ENCODE data around the gene MYLK. TPM values are rescaled to one million over a fixed set of nuclear protein-coding genes. Genes with fewer than 3 reads are reported as not detected.

Gene MYLK
- total and polyA plus RNA-seq, 2 donors (not counting 1 experiment from before 2014, with no cell fraction given) = 0.51 TPM; not detected in 1

DNA sequence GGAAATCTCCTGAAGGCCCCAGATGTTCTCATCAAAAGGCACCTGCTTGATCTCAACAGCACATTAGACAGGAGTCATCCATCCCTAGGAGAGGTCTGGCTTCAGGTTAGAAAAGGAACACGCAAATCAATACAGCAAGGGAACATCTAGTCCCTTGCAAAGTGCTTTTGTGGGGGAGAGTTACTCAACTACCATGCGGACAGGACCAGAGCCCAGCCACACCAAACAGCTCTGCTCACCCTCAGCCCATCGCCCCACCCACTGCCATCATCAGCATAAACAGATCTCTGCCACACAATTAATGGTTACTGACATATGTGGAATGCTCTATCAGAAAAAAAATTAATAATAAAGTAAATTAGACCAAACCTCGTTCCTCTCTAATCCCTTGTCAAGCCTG, 85.6 kb downstream of the MYLK start:
- Histone ChIP-seq H3K79me2 (ENCODE audit: control insufficient read depth, insufficient read depth, low read length) (no peaks in the 10 kb centered on the region), H4K20me1 (ENCODE audit: control insufficient read depth, insufficient read depth, low read length, poor library complexity, severe bottlenecking) (no peaks in the 10 kb centered on the region), H3K9me3 (ENCODE audit: control extremely low read depth in 1 of 3, control insufficient read depth in 2 of 3, insufficient read depth in 1 of 3, low read length in 2 of 3) (no peaks in the 10 kb centered on the region), H3K4me2 (replicated peaks; ENCODE audit: low read depth, low read length, poor library complexity, severe bottlenecking) (no peak overlapping the region), H3K27me3 (replicated peaks in 1 of 4; ENCODE audit: control extremely low read depth in 1 of 4, control insufficient read depth in 3 of 4, insufficient read depth in 4 of 4, low read length in 3 of 4) (no peaks in the 10 kb centered on the region), H3K27ac (ENCODE audit: low read length in 2 of 2) (no peak overlapping the region), H3K4me1 (ENCODE audit: control insufficient read depth in 2 of 2, insufficient read depth in 2 of 2, low read length in 2 of 2) (no peaks in the 10 kb centered on the region), H3K4me3 (ENCODE audit: control extremely low read depth in 1 of 5, extremely low read depth in 1 of 5, insufficient read depth in 1 of 5, low read depth in 2 of 5, low read length in 4 of 5) (no peak overlapping the region), H3K36me3 (replicated peaks in 1 of 2; ENCODE audit: control extremely low read depth in 1 of 2, control insufficient read depth in 1 of 2, extremely low read depth in 1 of 2, insufficient read depth in 2 of 2, low read length in 1 of 2) (no peaks in the 10 kb centered on the region), H3K9ac (ENCODE audit: low read length) (no peak overlapping the region), H2AFZ (ENCODE audit: insufficient read depth, low read depth, low read length, poor library complexity, severe bottlenecking) (no peak overlapping the region)
- no peak overlapping the region for H3K27ac Mint-ChIP-seq
- POLR2A ChIA-PET = no interaction called here
- H3K27me3 Mint-ChIP-seq = peaks cover 4% of the 10 kb centered on the region
- H3K4me1 Mint-ChIP-seq = no peaks in the 10 kb centered on the region
- CTCF ChIA-PET = no interaction called here
- no peak for DNase-seq
- H3K9me3 Mint-ChIP-seq (ENCODE audit: insufficient read depth) = no peaks in the 10 kb centered on the region
- TF ChIP-seq, protein P1, sequence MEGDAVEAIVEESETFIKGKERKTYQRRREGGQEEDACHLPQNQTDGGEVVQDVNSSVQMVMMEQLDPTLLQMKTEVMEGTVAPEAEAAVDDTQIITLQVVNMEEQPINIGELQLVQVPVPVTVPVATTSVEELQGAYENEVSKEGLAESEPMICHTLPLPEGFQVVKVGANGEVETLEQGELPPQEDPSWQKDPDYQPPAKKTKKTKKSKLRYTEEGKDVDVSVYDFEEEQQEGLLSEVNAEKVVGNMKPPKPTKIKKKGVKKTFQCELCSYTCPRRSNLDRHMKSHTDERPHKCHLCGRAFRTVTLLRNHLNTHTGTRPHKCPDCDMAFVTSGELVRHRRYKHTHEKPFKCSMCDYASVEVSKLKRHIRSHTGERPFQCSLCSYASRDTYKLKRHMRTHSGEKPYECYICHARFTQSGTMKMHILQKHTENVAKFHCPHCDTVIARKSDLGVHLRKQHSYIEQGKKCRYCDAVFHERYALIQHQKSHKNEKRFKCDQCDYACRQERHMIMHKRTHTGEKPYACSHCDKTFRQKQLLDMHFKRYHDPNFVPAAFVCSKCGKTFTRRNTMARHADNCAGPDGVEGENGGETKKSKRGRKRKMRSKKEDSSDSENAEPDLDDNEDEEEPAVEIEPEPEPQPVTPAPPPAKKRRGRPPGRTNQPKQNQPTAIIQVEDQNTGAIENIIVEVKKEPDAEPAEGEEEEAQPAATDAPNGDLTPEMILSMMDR (IDR thresholded peaks at IDR 0.05) = no peak
- TF ChIP-seq EZH2 (IDR thresholded peaks at IDR 0.05; ENCODE audit: borderline replicate concordance, insufficient read depth, low read depth, low read length, poor library complexity, severe bottlenecking) = no peak
- H3K4me3 Mint-ChIP-seq = no peak overlapping the region
- no peak for ATAC-seq (ENCODE audit: low read depth)
- WGBS (ENCODE audit: insufficient coverage) = no CpG with 5 or more reads among the region's 4 CpGs
- intact Hi-C loops (cut with micrococcal nuclease) = no loop called here

DNA sequence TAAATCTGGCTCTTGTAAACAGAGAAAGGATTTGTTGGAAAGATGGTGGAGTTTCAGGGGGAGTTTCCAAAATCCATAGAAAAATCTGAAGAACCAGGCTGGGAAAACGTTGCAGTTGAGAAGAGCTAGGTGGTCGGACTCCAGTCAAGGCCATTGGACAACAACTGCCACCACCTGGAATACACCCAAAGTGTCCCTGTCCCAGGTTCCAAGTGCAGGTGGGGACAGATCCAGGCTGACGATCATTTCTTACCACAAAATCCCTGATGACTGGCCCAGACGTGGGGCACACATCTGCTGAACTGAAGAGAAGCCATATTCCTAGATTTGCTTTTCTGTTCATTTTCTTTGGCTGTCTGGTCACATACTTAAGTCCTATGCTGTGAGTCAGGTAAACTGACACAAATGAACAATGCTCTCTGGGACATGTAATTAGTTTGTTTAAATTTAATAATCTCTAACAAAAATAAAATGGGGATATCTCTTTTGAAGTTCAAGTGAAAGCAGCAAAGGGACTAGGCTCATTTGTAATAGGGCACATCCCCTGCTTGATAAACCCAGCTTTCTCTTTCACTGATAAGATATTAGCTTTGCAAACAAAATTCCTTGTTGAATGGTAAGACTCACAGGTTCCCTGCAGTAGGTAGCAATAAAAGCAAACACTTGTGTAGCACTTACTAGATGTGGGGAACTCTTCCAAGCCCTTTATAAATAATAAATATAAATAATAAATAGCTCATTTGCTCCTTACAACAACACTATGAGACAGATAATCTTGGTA, 88.5 kb downstream of the MYLK start:
- H3K4me1 Mint-ChIP-seq = no peaks in the 10 kb centered on the region
- H3K79me2 ChIP-seq (ENCODE audit: control insufficient read depth, insufficient read depth, low read length) = no peaks in the 10 kb centered on the region

More for the DNA sequence above, 88.5 kb downstream of the MYLK start:
- H3K27me3 Mint-ChIP-seq = peaks cover 10% of the 10 kb centered on the region
- CTCF ChIA-PET = no interaction called here
- WGBS (ENCODE audit: insufficient coverage) = 73% methylated on average over 4 of the region's 4 CpGs
- POLR2A ChIA-PET = no interaction called here
- no peak overlapping the region for H3K4me2 ChIP-seq (replicated peaks; ENCODE audit: low read depth, low read length, poor library complexity, severe bottlenecking)
- intact Hi-C loops (cut with micrococcal nuclease) = no loop called here
- H3K9ac ChIP-seq (ENCODE audit: low read length) = no peak overlapping the region
- no peaks in the 10 kb centered on the region for H3K27me3 ChIP-seq (replicated peaks in 1 of 4; ENCODE audit: control extremely low read depth in 1 of 4, control insufficient read depth in 3 of 4, insufficient read depth in 4 of 4, low read length in 3 of 4)
- no peak overlapping the region for H2AFZ ChIP-seq (ENCODE audit: insufficient read depth, low read depth, low read length, poor library complexity, severe bottlenecking)
- no peak overlapping the region for H3K4me3 ChIP-seq (ENCODE audit: control extremely low read depth in 1 of 5, extremely low read depth in 1 of 5, insufficient read depth in 1 of 5, low read depth in 2 of 5, low read length in 4 of 5)
- no peaks in the 10 kb centered on the region for H3K9me3 ChIP-seq (ENCODE audit: control extremely low read depth in 1 of 3, control insufficient read depth in 2 of 3, insufficient read depth in 1 of 3, low read length in 2 of 3)
- H4K20me1 ChIP-seq (ENCODE audit: control insufficient read depth, insufficient read depth, low read length, poor library complexity, severe bottlenecking) = no peaks in the 10 kb centered on the region
- ATAC-seq (ENCODE audit: low read depth) (no peak), DNase-seq (no peak)
- no peak for TF ChIP-seq EZH2 (IDR thresholded peaks at IDR 0.05; ENCODE audit: borderline replicate concordance, insufficient read depth, low read depth, low read length, poor library complexity, severe bottlenecking)
- TF ChIP-seq, protein P1 (IDR thresholded peaks at IDR 0.05) = no peak
- H3K4me3 Mint-ChIP-seq = no peak overlapping the region
- no peaks in the 10 kb centered on the region for H3K36me3 ChIP-seq (replicated peaks in 1 of 2; ENCODE audit: control extremely low read depth in 1 of 2, control insufficient read depth in 1 of 2, extremely low read depth in 1 of 2, insufficient read depth in 2 of 2, low read length in 1 of 2)
- no peak overlapping the region for H3K27ac ChIP-seq (ENCODE audit: low read length in 2 of 2)
- no peaks in the 10 kb centered on the region for H3K9me3 Mint-ChIP-seq (ENCODE audit: insufficient read depth)
- no peak overlapping the region for H3K27ac Mint-ChIP-seq
- no peaks in the 10 kb centered on the region for H3K4me1 ChIP-seq (ENCODE audit: control insufficient read depth in 2 of 2, insufficient read depth in 2 of 2, low read length in 2 of 2)

All from B cell (primary cell).